ENCODE measurements around the gene SLC25A39.

GRCh38 chr17:44314031-44314430 is 10.6 kb downstream of the SLC25A39 start:
- TF ChIP-seq CTCF (IDR thresholded peaks at IDR 0.05; ENCODE audit: extremely low read depth in 1 of 2, insufficient read depth in 1 of 2, low read depth in 1 of 2, low read length in 2 of 2) = no peak
- no peak for TF ChIP-seq JUN (IDR thresholded peaks at IDR 0.05; ENCODE audit: borderline replicate concordance, insufficient read depth, insufficient read length, low read depth)
- no peak for TF ChIP-seq EZH2 (IDR thresholded peaks at IDR 0.05; ENCODE audit: borderline replicate concordance, low read depth, low read length, severe bottlenecking)
- no peak for TF ChIP-seq POLR2A (IDR thresholded peaks at IDR 0.05; ENCODE audit: low read depth, low read length)
- no peak for TF ChIP-seq MAX (IDR thresholded peaks at IDR 0.05; ENCODE audit: insufficient read depth, insufficient read length)
- no peak for TF ChIP-seq GATA2 (IDR thresholded peaks at IDR 0.05; ENCODE audit: insufficient read depth, insufficient read length, low read depth, low read length)
